DND-41 (cell line): Measurements from ENCODE around the gene SND1.

Experiments
- EZH2 ChIP-seq: IDR thresholded peaks from 3 replicates; pipeline ENCODE4 v1.6.1; 2012; ENCODE audit warnings: borderline replicate concordance, low read depth, mild to moderate bottlenecking, moderate library complexity, low read length, inconsistent platforms; ENCODE audit not compliant: severe bottlenecking
- TF ChIP-seq, protein P1 (sequence below): IDR thresholded peaks from 2 replicates; pipeline ENCODE4 v1.5.1; 2012; ENCODE audit warnings: borderline replicate concordance, low read length, moderate library complexity, mild to moderate bottlenecking; ENCODE audit not compliant: poor library complexity, severe bottlenecking; ENCODE audit errors: extremely low read depth

DNA sequence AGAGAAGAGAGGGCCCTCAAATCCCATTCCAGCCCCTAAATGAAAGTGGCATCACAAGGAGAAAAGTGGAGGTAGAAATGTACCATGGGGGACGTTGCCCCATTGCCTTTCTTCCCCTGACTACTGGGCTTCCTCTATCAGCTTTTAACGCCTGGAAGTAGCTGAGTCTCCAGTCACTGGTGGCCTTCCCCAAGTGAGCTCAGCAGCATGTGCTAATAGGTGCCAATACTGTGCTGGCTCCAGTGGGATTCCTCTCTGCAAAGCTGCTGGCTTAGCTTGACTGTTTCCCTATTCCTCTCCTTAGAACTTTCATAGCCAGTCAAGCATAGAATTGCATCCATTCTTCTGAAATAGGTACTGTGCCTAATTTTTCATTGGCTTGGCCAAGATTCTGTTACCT is 346.7 kb downstream of the SND1 start:
- no peak for TF ChIP-seq EZH2
- TF ChIP-seq, protein P1, sequence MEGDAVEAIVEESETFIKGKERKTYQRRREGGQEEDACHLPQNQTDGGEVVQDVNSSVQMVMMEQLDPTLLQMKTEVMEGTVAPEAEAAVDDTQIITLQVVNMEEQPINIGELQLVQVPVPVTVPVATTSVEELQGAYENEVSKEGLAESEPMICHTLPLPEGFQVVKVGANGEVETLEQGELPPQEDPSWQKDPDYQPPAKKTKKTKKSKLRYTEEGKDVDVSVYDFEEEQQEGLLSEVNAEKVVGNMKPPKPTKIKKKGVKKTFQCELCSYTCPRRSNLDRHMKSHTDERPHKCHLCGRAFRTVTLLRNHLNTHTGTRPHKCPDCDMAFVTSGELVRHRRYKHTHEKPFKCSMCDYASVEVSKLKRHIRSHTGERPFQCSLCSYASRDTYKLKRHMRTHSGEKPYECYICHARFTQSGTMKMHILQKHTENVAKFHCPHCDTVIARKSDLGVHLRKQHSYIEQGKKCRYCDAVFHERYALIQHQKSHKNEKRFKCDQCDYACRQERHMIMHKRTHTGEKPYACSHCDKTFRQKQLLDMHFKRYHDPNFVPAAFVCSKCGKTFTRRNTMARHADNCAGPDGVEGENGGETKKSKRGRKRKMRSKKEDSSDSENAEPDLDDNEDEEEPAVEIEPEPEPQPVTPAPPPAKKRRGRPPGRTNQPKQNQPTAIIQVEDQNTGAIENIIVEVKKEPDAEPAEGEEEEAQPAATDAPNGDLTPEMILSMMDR = no peak
